Coronary artery (tissue), 2 donors: ENCODE data around the gene MET.

Source experiments
- DNase-seq: peaks from one replicate; pipeline ENCODE4 v3.0.0-alpha.2; 2017; ENCODE audit warnings: low spot score
- H3K27ac ChIP-seq, 2 donors: fragments of 200-600 bp; sonication (generic); one replicate each; pipeline ENCODE4 v1.5.1; 2016 to 2019
- H3K4me3 ChIP-seq: fragments of 200-600 bp; sonication (generic); 2 replicates; pipeline ENCODE4 v1.5.1; 2016; ENCODE audit warnings: mild to moderate bottlenecking, moderate library complexity
- TF ChIP-seq, protein P1 (sequence below): fragments of 200-600 bp; sonication (generic); IDR thresholded peaks from one replicate; pipeline ENCODE4 v1.5.1; 2019; ENCODE audit warnings: antibody characterized with exemption

MET gene

DNA sequence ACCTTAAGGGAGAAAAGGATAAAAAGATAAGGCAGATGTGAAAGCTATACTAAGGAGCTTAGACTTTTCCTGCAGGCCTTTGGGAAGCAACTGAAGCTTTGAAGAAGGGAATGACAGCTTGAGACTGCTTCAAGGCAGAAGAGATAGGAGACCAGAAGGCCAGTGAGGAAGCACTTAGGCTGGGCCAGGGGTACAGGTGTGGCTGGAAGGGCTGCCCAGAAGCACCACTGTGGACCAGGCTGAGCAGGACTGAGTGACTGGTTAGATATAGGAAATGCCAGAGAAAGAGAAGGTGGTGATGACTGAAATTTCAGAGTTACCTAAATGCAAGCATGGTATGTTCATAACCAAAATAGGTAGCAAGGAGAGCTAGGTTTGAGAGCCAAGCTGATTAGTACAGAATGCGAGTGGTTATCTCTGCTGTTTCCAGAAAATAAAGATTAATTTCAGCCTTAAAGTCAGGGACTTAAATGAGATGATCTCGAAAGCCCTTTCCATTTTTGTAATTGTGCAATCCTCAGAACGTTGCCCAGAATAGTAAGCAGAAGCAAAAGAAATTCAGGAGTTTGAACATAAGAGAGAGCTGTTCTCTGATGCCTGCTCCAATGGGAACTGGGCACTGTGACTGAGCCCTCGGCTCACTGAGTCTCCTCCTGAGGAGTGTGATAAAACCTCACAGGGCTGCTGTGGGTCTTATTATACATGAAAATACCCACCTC, 54.9 kb downstream of the MET start:
- no peak overlapping the region for H3K27ac ChIP-seq
- DNase-seq: no peak
- no peak overlapping the region for H3K4me3 ChIP-seq
- TF ChIP-seq, protein P1, sequence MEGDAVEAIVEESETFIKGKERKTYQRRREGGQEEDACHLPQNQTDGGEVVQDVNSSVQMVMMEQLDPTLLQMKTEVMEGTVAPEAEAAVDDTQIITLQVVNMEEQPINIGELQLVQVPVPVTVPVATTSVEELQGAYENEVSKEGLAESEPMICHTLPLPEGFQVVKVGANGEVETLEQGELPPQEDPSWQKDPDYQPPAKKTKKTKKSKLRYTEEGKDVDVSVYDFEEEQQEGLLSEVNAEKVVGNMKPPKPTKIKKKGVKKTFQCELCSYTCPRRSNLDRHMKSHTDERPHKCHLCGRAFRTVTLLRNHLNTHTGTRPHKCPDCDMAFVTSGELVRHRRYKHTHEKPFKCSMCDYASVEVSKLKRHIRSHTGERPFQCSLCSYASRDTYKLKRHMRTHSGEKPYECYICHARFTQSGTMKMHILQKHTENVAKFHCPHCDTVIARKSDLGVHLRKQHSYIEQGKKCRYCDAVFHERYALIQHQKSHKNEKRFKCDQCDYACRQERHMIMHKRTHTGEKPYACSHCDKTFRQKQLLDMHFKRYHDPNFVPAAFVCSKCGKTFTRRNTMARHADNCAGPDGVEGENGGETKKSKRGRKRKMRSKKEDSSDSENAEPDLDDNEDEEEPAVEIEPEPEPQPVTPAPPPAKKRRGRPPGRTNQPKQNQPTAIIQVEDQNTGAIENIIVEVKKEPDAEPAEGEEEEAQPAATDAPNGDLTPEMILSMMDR: no peak

DNA sequence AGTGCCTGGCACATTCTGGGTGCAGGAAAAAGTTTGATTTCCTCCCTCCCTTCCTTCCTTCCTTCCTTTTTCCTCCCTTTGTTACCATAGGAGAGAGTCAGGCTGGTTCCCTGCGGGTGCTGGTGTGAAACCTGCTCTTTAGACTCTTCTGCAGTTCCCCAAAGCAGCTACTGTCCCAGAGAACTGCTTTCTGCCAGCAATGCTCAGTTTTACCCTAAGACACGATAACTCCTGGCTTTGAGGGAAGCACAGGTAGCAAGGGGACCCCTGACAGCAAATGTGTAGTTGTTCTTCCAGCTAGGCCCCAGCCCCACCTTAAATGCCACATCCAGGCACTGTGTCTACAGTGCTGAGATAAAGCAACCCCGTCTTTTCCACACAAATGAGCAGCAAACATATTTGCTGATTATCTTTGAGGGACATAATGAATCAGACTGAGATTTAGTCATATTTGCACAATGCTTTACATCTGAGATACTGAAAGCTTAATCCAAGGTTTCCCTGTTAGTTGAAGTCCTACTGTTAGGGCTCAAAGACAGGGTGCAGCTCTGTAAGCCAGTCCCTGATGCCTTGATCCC, 55.5 kb downstream of the MET start:
- TF ChIP-seq, protein P1: no peak
- DNase-seq: no peak
- Histone ChIP-seq H3K27ac (no peak overlapping the region), H3K4me3 (no peak overlapping the region)

DNA sequence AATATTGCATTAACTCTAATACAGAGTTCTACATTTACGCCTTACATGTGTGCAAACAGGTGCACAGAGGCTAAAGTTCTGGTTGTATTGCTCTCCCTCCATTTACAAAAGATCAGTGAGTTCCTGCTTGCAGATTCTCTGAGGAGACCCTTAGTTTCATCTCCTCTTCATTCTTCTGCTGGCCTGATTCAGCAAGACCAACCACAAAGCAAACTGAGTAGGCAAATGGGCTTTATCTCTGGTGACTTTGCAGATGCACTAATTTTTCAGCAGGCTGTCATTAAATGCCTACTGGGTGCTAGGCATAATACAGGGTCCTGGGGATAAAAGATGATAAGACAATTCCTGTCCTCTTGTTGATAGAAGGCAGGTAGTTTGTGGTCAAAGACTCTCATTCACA, 56.4 kb downstream of the MET start:
- TF ChIP-seq, protein P1: no peak
- DNase-seq: no peak
- no peak overlapping the region for H3K27ac ChIP-seq
- no peak overlapping the region for H3K4me3 ChIP-seq

DNA sequence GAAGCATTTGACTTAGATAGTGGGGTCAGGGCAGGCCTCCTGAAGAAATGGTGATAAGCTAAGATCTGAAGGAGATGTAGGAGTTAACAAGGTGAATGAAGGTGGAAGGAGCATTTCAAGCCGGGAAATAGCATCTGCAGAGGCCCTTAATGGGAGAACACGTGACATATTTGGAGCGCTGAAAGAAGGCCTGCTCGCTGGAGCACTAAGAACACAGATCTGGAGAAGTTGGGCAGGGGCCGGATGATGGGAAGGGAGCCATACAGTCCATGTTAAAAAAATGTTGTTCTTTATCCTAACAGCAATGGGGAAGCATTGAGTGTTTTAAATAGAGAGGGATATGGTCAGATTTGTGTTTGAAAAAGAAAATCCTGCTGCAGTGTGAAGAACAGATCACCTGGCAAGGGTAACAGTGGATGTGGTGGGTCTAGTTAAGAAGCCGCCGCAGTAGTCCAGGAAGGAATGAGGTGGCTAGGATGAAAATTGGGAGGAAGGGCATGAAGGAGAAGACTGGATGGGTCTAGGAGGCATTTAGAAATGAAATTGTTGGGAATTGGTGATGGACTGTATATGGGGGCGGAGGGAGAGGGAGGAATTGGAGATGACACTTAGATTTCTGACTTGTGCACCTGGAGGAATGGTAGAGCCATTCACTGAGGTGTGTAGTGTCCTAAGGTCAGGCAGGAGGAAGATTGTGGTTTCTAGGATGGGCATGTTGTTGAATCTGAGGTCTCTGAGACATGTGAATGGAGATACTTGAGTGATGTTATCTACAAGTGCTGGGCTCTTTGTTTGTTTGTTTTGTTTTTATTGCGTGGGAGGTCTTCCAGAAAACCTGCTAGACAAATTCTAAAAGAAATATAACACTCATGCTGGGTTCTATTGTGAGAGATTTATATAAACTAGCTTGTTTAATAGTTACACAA, 58.4 kb downstream of the MET start:
- H3K4me3 ChIP-seq: no peak overlapping the region
- TF ChIP-seq, protein P1: no peak
- H3K27ac ChIP-seq: no peak overlapping the region
- DNase-seq: no peak

DNA sequence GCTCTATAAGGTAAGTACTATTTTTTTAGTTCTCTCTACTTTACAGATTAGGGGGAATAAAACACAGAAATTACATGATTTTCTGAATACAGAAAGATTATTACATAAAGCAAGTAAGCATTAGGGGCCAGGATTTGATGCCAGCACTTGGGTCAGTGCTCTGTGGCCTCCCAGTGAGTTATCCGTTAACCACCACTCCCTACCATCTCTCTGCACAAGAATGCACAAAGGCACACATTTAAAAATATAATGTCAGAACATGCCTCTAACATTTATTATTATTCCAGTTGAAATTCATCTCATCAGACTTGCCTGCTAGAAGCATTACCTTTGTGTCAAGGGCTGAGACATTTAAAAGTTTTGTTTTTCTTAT, 59.0 kb downstream of the MET start:
- DNase-seq: no peak
- no peak overlapping the region for H3K4me3 ChIP-seq
- TF ChIP-seq, protein P1: no peak
- no peak overlapping the region for H3K27ac ChIP-seq

DNA sequence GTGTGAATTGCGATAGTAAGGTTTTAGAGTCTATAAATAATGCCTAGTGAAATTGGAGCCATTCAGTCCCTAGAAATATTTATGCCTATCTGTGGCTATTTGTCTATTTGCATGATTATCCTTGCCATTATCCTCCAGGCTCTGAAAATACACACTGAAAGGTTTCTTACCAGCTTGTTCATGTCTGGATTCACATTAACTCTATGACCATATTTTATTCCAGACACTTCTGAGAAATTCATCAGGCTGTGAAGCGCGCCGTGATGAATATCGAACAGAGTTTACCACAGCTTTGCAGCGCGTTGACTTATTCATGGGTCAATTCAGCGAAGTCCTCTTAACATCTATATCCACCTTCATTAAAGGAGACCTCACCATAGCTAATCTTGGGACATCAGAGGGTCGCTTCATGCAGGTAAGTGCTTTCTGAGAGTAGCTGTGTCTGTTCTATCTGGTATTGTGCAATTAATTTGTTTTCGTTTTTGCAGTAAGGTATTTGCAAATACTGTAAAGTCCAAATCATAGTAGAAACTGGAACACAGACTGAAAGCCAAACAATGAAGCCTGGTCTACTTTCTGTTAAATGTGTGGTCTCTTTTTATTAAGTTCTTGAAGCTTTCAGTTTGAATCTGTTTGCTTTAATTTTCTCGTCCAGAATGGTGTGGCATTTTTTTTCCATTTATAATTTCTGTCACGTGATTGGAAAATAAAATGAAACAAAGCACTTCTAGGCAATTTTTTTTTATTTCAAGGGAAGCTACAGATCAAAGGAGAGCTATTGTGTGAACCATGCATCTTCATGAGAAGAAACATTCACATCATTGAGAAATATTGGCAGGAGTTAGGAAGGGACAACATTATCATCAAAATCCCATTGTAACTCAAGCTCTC, 59.7 kb downstream of the MET start:
- no peak overlapping the region for H3K27ac ChIP-seq
- H3K4me3 ChIP-seq: no peak overlapping the region
- no peak for DNase-seq

More for the DNA sequence above, 59.7 kb downstream of the MET start:
- TF ChIP-seq, protein P1: no peak
